Measurements from ENCODE around the gene TRAP1. TPM values are rescaled to one million over a fixed set of nuclear protein-coding genes. Genes with fewer than 3 reads are reported as not detected.

TRAP1 gene
- polyA plus RNA-seq, 1 of the 3 experiments (the other 2 are of a cell fraction) = 129 TPM

GRCh38 chr16:3738541-3738940 is 21.2 kb upstream of the TRAP1 start (continued):
- TF ChIP-seq, protein P1, sequence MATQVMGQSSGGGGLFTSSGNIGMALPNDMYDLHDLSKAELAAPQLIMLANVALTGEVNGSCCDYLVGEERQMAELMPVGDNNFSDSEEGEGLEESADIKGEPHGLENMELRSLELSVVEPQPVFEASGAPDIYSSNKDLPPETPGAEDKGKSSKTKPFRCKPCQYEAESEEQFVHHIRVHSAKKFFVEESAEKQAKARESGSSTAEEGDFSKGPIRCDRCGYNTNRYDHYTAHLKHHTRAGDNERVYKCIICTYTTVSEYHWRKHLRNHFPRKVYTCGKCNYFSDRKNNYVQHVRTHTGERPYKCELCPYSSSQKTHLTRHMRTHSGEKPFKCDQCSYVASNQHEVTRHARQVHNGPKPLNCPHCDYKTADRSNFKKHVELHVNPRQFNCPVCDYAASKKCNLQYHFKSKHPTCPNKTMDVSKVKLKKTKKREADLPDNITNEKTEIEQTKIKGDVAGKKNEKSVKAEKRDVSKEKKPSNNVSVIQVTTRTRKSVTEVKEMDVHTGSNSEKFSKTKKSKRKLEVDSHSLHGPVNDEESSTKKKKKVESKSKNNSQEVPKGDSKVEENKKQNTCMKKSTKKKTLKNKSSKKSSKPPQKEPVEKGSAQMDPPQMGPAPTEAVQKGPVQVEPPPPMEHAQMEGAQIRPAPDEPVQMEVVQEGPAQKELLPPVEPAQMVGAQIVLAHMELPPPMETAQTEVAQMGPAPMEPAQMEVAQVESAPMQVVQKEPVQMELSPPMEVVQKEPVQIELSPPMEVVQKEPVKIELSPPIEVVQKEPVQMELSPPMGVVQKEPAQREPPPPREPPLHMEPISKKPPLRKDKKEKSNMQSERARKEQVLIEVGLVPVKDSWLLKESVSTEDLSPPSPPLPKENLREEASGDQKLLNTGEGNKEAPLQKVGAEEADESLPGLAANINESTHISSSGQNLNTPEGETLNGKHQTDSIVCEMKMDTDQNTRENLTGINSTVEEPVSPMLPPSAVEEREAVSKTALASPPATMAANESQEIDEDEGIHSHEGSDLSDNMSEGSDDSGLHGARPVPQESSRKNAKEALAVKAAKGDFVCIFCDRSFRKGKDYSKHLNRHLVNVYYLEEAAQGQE (IDR thresholded peaks at IDR 0.05; ENCODE audit: low read depth, low read length) = no peak
- TF ChIP-seq EP300 (IDR thresholded peaks at IDR 0.05; ENCODE audit: borderline replicate concordance in 1 of 2, low read depth in 1 of 2, low read length in 1 of 2) (no peak), NFIC (IDR thresholded peaks at IDR 0.05; ENCODE audit: borderline replicate concordance) (no peak), RAD21 (IDR thresholded peaks at IDR 0.05; ENCODE audit: low read length) (no peak)
- TF ChIP-seq, protein P2, sequence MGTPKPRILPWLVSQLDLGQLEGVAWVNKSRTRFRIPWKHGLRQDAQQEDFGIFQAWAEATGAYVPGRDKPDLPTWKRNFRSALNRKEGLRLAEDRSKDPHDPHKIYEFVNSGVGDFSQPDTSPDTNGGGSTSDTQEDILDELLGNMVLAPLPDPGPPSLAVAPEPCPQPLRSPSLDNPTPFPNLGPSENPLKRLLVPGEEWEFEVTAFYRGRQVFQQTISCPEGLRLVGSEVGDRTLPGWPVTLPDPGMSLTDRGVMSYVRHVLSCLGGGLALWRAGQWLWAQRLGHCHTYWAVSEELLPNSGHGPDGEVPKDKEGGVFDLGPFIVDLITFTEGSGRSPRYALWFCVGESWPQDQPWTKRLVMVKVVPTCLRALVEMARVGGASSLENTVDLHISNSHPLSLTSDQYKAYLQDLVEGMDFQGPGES (IDR thresholded peaks at IDR 0.05; ENCODE audit: low read depth, low read length) = no peak

DNA sequence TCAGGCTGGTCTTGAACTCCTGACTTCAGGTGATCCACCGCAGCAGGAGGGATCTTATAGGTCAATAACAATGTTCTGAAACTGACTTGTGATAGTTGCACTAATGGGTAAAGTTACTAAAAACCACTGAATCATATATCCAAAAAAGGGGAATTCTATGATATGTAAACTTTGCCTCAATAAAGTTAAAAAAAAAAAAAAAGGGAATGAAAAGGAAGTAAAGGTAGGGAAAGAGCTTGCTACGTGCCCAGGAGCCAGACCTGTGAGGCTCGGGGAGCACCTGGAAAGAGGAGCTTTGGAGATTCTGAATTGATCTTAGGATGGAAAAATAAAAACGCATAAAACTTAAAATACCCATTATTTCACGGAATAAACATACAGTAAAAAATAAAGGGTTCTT is 20.8 kb upstream of the TRAP1 start:
- Histone ChIP-seq H3K36me3 (replicated peaks in 1 of 2; ENCODE audit: control insufficient read depth in 1 of 2, insufficient read depth in 2 of 2, low read length in 1 of 2) (peaks cover 52 to 72% of the 10 kb centered on the region in 2 experiments), H2AFZ (ENCODE audit: low read depth) (no peak overlapping the region), H3K4me1 (ENCODE audit: control insufficient read depth in 1 of 2, insufficient read depth in 2 of 2, low read depth in 1 of 2, low read length in 1 of 2) (no peaks in the 10 kb centered on the region), H3K9me2 (no peaks in the 10 kb centered on the region), H3K4me3 (ENCODE audit: low read depth in 2 of 2, low read length in 1 of 2) (no peak overlapping the region), H3K9ac (no peak overlapping the region), H3K79me2 (ENCODE audit: insufficient read depth) (no peaks in the 10 kb centered on the region; the same call in 1 of the 2 replicates), H3K27ac (ENCODE audit: low read depth in 2 of 2, low read length in 1 of 2) (no peak overlapping the region), H3K4me2 (no peak overlapping the region), H3F3A (replicated peaks; ENCODE audit: insufficient read depth) (no peaks in the 10 kb centered on the region), H3K27me3 (ENCODE audit: insufficient read depth) (no peaks in the 10 kb centered on the region), H3K9me3 (no peaks in the 10 kb centered on the region), H4K20me1 (ENCODE audit: insufficient read depth) (no peaks in the 10 kb centered on the region)
- no peak for TF ChIP-seq POLR2AphosphoS5 (IDR thresholded peaks at IDR 0.05; ENCODE audit: low read depth, low read length)
- TF ChIP-seq CHD2 (IDR thresholded peaks at IDR 0.05; ENCODE audit: low read length, partially characterized antibody) = no peak
- TF ChIP-seq RXRA (IDR thresholded peaks at IDR 0.05; ENCODE audit: borderline replicate concordance, low read depth) = no peak
- no peak for TF ChIP-seq MEF2A (IDR thresholded peaks at IDR 0.05; ENCODE audit: borderline replicate concordance, low read depth)
- no peak for TF ChIP-seq MXI1 (IDR thresholded peaks at IDR 0.05; ENCODE audit: low read depth, low read length)
- no peak for TF ChIP-seq RFX5 (IDR thresholded peaks at IDR 0.05; ENCODE audit: low read length)
- no peak for TF ChIP-seq ELF1 (IDR thresholded peaks at IDR 0.05)
- ChIA-PET CTCF (interaction anchor here (2.0 kb wide), 1 partner anchor 12 kb away, joined by 5 read pairs; no protein-coding TSS in a partner anchor), POLR2A (no interaction called here)
- DNase-seq = no peak
- WGBS (ENCODE audit: low lambda C conversion rate) = 96% methylated on average over 5 of the region's 5 CpGs
